Measurements from ENCODE around the gene SGPP2.

DNA sequence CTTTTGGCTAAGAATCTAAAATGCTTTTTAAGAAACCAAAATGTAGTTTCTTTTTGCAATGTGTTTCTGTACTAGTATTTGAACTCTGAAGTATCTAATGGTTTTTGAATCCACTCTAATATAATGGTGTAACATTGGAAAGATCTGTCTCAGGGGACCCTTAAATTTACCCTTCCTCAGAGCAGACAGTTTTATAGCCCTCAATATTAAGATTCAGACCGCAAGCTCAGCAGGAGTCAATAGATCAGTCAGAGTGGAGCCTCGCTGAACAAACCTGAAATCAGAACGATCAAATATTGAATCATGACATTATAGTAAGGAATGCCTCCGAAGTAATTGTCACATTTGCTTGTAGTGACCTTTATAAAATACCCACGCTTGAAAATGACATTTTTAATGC is 18.3 kb downstream of the SGPP2 start:
- TF ChIP-seq, protein P1, sequence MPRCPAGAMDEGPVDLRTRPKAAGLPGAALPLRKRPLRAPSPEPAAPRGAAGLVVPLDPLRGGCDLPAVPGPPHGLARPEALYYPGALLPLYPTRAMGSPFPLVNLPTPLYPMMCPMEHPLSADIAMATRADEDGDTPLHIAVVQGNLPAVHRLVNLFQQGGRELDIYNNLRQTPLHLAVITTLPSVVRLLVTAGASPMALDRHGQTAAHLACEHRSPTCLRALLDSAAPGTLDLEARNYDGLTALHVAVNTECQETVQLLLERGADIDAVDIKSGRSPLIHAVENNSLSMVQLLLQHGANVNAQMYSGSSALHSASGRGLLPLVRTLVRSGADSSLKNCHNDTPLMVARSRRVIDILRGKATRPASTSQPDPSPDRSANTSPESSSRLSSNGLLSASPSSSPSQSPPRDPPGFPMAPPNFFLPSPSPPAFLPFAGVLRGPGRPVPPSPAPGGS (IDR thresholded peaks at IDR 0.05) = no peak
- TF ChIP-seq, protein P2, sequence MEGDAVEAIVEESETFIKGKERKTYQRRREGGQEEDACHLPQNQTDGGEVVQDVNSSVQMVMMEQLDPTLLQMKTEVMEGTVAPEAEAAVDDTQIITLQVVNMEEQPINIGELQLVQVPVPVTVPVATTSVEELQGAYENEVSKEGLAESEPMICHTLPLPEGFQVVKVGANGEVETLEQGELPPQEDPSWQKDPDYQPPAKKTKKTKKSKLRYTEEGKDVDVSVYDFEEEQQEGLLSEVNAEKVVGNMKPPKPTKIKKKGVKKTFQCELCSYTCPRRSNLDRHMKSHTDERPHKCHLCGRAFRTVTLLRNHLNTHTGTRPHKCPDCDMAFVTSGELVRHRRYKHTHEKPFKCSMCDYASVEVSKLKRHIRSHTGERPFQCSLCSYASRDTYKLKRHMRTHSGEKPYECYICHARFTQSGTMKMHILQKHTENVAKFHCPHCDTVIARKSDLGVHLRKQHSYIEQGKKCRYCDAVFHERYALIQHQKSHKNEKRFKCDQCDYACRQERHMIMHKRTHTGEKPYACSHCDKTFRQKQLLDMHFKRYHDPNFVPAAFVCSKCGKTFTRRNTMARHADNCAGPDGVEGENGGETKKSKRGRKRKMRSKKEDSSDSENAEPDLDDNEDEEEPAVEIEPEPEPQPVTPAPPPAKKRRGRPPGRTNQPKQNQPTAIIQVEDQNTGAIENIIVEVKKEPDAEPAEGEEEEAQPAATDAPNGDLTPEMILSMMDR (IDR thresholded peaks at IDR 0.05) = no peak
- TF ChIP-seq RFX5 (IDR thresholded peaks at IDR 0.05) = no peak
- TF ChIP-seq, protein P3, sequence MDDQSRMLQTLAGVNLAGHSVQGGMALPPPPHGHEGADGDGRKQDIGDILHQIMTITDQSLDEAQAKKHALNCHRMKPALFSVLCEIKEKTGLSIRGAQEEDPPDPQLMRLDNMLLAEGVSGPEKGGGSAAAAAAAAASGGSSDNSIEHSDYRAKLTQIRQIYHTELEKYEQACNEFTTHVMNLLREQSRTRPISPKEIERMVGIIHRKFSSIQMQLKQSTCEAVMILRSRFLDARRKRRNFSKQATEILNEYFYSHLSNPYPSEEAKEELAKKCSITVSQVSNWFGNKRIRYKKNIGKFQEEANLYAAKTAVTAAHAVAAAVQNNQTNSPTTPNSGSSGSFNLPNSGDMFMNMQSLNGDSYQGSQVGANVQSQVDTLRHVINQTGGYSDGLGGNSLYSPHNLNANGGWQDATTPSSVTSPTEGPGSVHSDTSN (IDR thresholded peaks at IDR 0.05) = no peak
- no peak for TF ChIP-seq POLR2A (IDR thresholded peaks at IDR 0.05; ENCODE audit: low read length)

All from A549 (cell line).